Measurements from ENCODE around the gene MANBA.
"Not testable (repeated sequence)": the region's sequence is repeated elsewhere in the genome, so short reads cannot be mapped to it uniquely, and the experiment has no call there.

The MANBA gene

GRCh38 chr4:102667001-102667400 lies 93.8 kb downstream of the MANBA start:
- DNase-seq: no peak

GRCh38 chr4:102665527-102665926 lies 95.2 kb downstream of the MANBA start:
- no peak for DNase-seq

- DNase-seq: no peak
These were observed 97.7 kb downstream of the MANBA start for GRCh38 chr4:102663073-102663472.

GRCh38 chr4:102657206-102657605 lies 103.6 kb downstream of the MANBA start:
- DNase-seq: no peak

GRCh38 chr4:102647117-102647516 lies 113.7 kb downstream of the MANBA start:
- DNase-seq: no peak

GRCh38 chr4:102642631-102643298 lies 118.0 kb downstream of the MANBA start:
- DNase-seq: no peak

GRCh38 chr4:102641793-102642192 lies 119.0 kb downstream of the MANBA start:
- DNase-seq: no peak

- DNase-seq: no peak
These were observed 120.1 kb downstream of the MANBA start for GRCh38 chr4:102640669-102641068.

- DNase-seq: no peak
These were observed 121.2 kb downstream of the MANBA start for GRCh38 chr4:102639598-102639997.

GRCh38 chr4:102638621-102639020 lies 122.1 kb downstream of the MANBA start:
- DNase-seq: no peak

- DNase-seq: no peak
These were observed 123.4 kb downstream of the MANBA start for GRCh38 chr4:102637391-102637790.

- no peak for DNase-seq
These were observed 127.7 kb downstream of the MANBA start for GRCh38 chr4:102633100-102633499.

GRCh38 chr4:102632241-102633065 lies 128.3 kb downstream of the MANBA start:
- DNase-seq: no peak

- DNase-seq: no peak
These were observed 129.2 kb downstream of the MANBA start for GRCh38 chr4:102631616-102632015.

- DNase-seq: no peak
These were observed 131.1 kb downstream of the MANBA start for GRCh38 chr4:102629673-102630072.

GRCh38 chr4:102627831-102628523 lies 132.8 kb downstream of the MANBA start:
- no peak for DNase-seq

- DNase-seq: no peak
These were observed 135.4 kb downstream of the MANBA start for GRCh38 chr4:102625232-102625930.

GRCh38 chr4:102624505-102624904 lies 136.3 kb downstream of the MANBA start:
- DNase-seq: no peak

GRCh38 chr4:102623622-102624021 lies 137.1 kb downstream of the MANBA start:
- DNase-seq: peak; percentile 1

GRCh38 chr4:102620697-102621497 lies 139.9 kb downstream of the MANBA start:
- DNase-seq: peak; percentile 54

- DNase-seq: not testable (repeated sequence)
These were observed 140.8 kb downstream of the MANBA start for GRCh38 chr4:102619776-102620631.
